KOPT-K1 (cell line): ENCODE data around the gene FOXP1.

ENCODE experiments used
- H3K27ac ChIP-seq: fragments of 200-600 bp; sonication (generic); 2 replicates; pipeline ENCODE4 v1.5.1; 2016; ENCODE audit warnings: antibody characterized with exemption, mild to moderate bottlenecking, low read depth, low read length; ENCODE audit not compliant: poor library complexity, severe bottlenecking
- H3K36me3 ChIP-seq: fragments of 200-600 bp; sonication (generic); 2 replicates; pipeline ENCODE4 v1.5.1; 2017; ENCODE audit warnings: antibody characterized with exemption, mild to moderate bottlenecking, low read length, moderate library complexity; ENCODE audit not compliant: insufficient read depth
- H3K9me3 ChIP-seq: fragments of 200-600 bp; sonication (generic); 2 replicates; pipeline ENCODE4 v1.5.1; 2017; ENCODE audit warnings: antibody characterized with exemption, low read length, mild to moderate bottlenecking; ENCODE audit not compliant: insufficient read depth, poor library complexity, severe bottlenecking

The FOXP1 gene

GRCh38 chr3:70911719-70912118 lies 671.8 kb downstream of the FOXP1 start:
- Histone ChIP-seq H3K27ac (no peak overlapping the region), H3K9me3 (no peaks in the 10 kb centered on the region), H3K36me3 (no peaks in the 10 kb centered on the region)

GRCh38 chr3:70905491-70905890 lies 678.0 kb downstream of the FOXP1 start:
- H3K36me3 ChIP-seq: no peaks in the 10 kb centered on the region
- H3K27ac ChIP-seq: no peak overlapping the region
- no peaks in the 10 kb centered on the region for H3K9me3 ChIP-seq
